GM12878 (cell line): ENCODE measurements around the gene EPGN. TPM values are rescaled to one million over a fixed set of nuclear protein-coding genes. Genes with fewer than 3 reads are reported as not detected.

Experiments
- ATAC-seq: fragments of 200-7000 bp; cut with Tn5 transposase; 3 replicates; pipeline ENCODE4 v1.9.1; 2020; ENCODE audit warnings: mild to moderate bottlenecking, moderate library complexity
- BruUV-seq: library from RNA; stranded (reverse); fragments of 400-500 nt; replicated peaks from 2 replicates; lab custom pipeline; 2021; lab: Mats Ljungman, UMichigan
- CTCF ChIA-PET: fragments of 300-600 bp; sonication (Branson Sonifier 250); formaldehyde crosslinking; extraction: SDS; loops from one replicate; lab custom pipeline; 2021; ENCODE audit warnings: inconsistent platforms; lab: Yijun Ruan, JAX
- POLR2A ChIA-PET: fragments of 350-600 bp; formaldehyde crosslinking; extraction: SDS; loops from one replicate; lab custom pipeline; 2021; ENCODE audit warnings: inconsistent platforms; lab: Charles Lee
- RAD21 ChIA-PET: fragments of 300-600 bp; sonication (Branson Sonifier 250); formaldehyde crosslinking; loops from one replicate; lab custom pipeline; 2023; ENCODE audit warnings: antibody characterized with exemption; ENCODE audit not compliant: unreplicated experiment; lab: Charles Lee
- SMC1A ChIA-PET: fragments of 300-600 bp; sonication (Branson Sonifier 250); formaldehyde crosslinking; loops from one replicate; lab custom pipeline; 2023; ENCODE audit not compliant: unreplicated experiment, uncharacterized antibody; lab: Charles Lee
- DNase-seq: peaks from one replicate; pipeline ENCODE4 v3.0.0-alpha.2; 2011; ENCODE audit warnings: low read depth, low spot score
- FAIRE-seq: peaks from 3 replicates; lab custom pipeline; 2011; peaks lifted over from hg19 to GRCh38; lab: Jason Lieb, UNC
- H2AFZ ChIP-seq: 2 replicates; pipeline ENCODE4 v1.6.0; 2011; ENCODE audit warnings: low read depth, low read length, control low read depth; ENCODE audit not compliant: control insufficient read depth
- H3K27ac ChIP-seq: 2 replicates; pipeline ENCODE4 v1.5.1; 2011; ENCODE audit warnings: control low read depth; ENCODE audit not compliant: control insufficient read depth, insufficient read depth
- H3K27me3 ChIP-seq, 2 experiments: replicated peaks in 1 of 2; 2 replicates each; pipeline versions ENCODE4 v1.6.0 to v1.6.1; 2011; ENCODE audit warnings: low read length in 1 of 2; ENCODE audit not compliant: control insufficient read depth in 2 of 2, insufficient read depth in 2 of 2
- H3K36me3 ChIP-seq, 2 experiments: 2 replicates each; pipeline ENCODE4 v1.5.1; 2011; ENCODE audit warnings: low read length in 1 of 2; ENCODE audit not compliant: control insufficient read depth in 2 of 2, insufficient read depth in 2 of 2
- H3K4me1 ChIP-seq: 2 replicates; pipeline ENCODE4 v1.6.1; 2011; ENCODE audit warnings: mild to moderate bottlenecking, low read length, moderate library complexity, mixed read lengths; ENCODE audit not compliant: control insufficient read depth, insufficient read depth
- H3K4me2 ChIP-seq: 2 replicates; pipeline ENCODE4 v1.6.0; 2011; ENCODE audit warnings: control low read depth; ENCODE audit not compliant: control insufficient read depth, insufficient read depth
- H3K4me3 ChIP-seq: fragments of 200-600 bp; sonication (generic); 2 replicates; pipeline ENCODE4 v1.5.1; 2016
- H3K79me2 ChIP-seq: 2 replicates; pipeline ENCODE4 v1.6.0; 2011; ENCODE audit warnings: low read length; ENCODE audit not compliant: control insufficient read depth, insufficient read depth
- H3K9ac ChIP-seq: 2 replicates; pipeline ENCODE4 v1.8.0; 2011; ENCODE audit warnings: low read length, control low read depth, mixed read lengths; ENCODE audit not compliant: control insufficient read depth, insufficient read depth
- H3K9me3 ChIP-seq: replicated peaks from 3 replicates; pipeline ENCODE4 v1.5.1; 2011; ENCODE audit warnings: mild to moderate bottlenecking, low read length; ENCODE audit not compliant: control insufficient read depth, insufficient read depth
- H4K20me1 ChIP-seq: 2 replicates; pipeline ENCODE4 v1.6.0; 2011; ENCODE audit not compliant: control insufficient read depth, insufficient read depth
- BMI1 ChIP-seq: fragments of 450-650 bp; IDR thresholded peaks from 2 replicates; pipeline ENCODE4 v1.6.1; 2016; ENCODE audit warnings: mild to moderate bottlenecking, moderate library complexity, borderline replicate concordance
- DPF2 ChIP-seq: fragments of 450-650 bp; IDR thresholded peaks from 2 replicates; pipeline ENCODE4 v1.6.1; 2017; ENCODE audit warnings: mild to moderate bottlenecking
- KLF5 ChIP-seq: fragments of 450-650 bp; IDR thresholded peaks from 2 replicates; pipeline ENCODE4 v1.6.1; 2014; ENCODE audit warnings: mild to moderate bottlenecking; ENCODE audit not compliant: partially characterized antibody
- MAX ChIP-seq: IDR thresholded peaks from 2 replicates; pipeline ENCODE4 v1.6.1; 2012; ENCODE audit warnings: low read depth, low read length, improper control_type of control experiment
- MEF2B ChIP-seq: fragments of 450-650 bp; IDR thresholded peaks from 2 replicates; pipeline ENCODE4 v1.6.1; 2018; ENCODE audit warnings: mild to moderate bottlenecking, moderate library complexity; ENCODE audit not compliant: partially characterized antibody, poor library complexity, severe bottlenecking
- MYC ChIP-seq: IDR thresholded peaks from 2 replicates; pipeline ENCODE4 v1.6.1; 2011; ENCODE audit warnings: mild to moderate bottlenecking, low read length, moderate library complexity, inconsistent platforms; ENCODE audit not compliant: insufficient read depth, insufficient replicate concordance, insufficient read length, severe bottlenecking
- NFYB ChIP-seq: IDR thresholded peaks from 2 replicates; pipeline ENCODE4 v1.6.1; 2011; ENCODE audit warnings: low read depth, mild to moderate bottlenecking, low read length, improper control_type of control experiment, moderate library complexity; ENCODE audit not compliant: insufficient read depth
- RUNX3 ChIP-seq: IDR thresholded peaks from 2 replicates; pipeline ENCODE4 v1.6.1; 2012; ENCODE audit warnings: low read length, inconsistent platforms
- SMAD1 ChIP-seq: fragments of 450-650 bp; IDR thresholded peaks from 2 replicates; pipeline ENCODE4 v1.6.1; 2018; ENCODE audit warnings: mild to moderate bottlenecking, low read depth; ENCODE audit not compliant: partially characterized antibody
- SMAD5 ChIP-seq: IDR thresholded peaks from 2 replicates; pipeline ENCODE4 v1.6.1; 2016; ENCODE audit warnings: antibody characterized with exemption, low read depth
- SMARCA5 ChIP-seq: fragments of 450-650 bp; IDR thresholded peaks from 2 replicates; pipeline ENCODE4 v1.6.1; 2017; ENCODE audit warnings: mild to moderate bottlenecking
- SP1 ChIP-seq: IDR thresholded peaks from one replicate; pipeline ENCODE4 v1.6.1; 2011; ENCODE audit warnings: low read depth, low read length
- SREBF1 ChIP-seq: IDR thresholded peaks from 2 replicates; pipeline ENCODE4 v1.6.1; 2012; ENCODE audit warnings: mild to moderate bottlenecking, low read length
- SUPT20H ChIP-seq: IDR thresholded peaks from 2 replicates; pipeline ENCODE4 v1.6.1; 2011; ENCODE audit warnings: low read depth, mild to moderate bottlenecking, low read length, moderate library complexity, borderline replicate concordance; ENCODE audit not compliant: control insufficient read depth
- SUZ12 ChIP-seq: fragments of 200-600 bp; sonication (generic); IDR thresholded peaks from one replicate; pipeline ENCODE4 v1.6.1; 2018; ENCODE audit warnings: antibody characterized with exemption, mild to moderate bottlenecking; ENCODE audit not compliant: unreplicated experiment
- ZSCAN29 ChIP-seq: fragments of 450-650 bp; IDR thresholded peaks from 2 replicates; pipeline ENCODE4 v1.6.1; 2017; ENCODE audit warnings: mild to moderate bottlenecking, moderate library complexity
- WGBS: methylation state at CpG from one replicate; pipeline ENCODE4 v1.1.6; 2016; ENCODE audit warnings: low lambda C conversion rate; ENCODE audit not compliant: insufficient replicate concordance, insufficient coverage; ENCODE audit errors: missing lambda C conversion rate; 5-methylcytosine and 5-hydroxymethylcytosine counted together
- in situ Hi-C: fragments of 300-500 bp; cut with MboI; formaldehyde crosslinking; loops from 9 replicates; pipeline ENCODE4 v1.14.3; 2018; ENCODE audit warnings: mixed read lengths
- intact Hi-C: fragments of 100-400 bp; cut with micrococcal nuclease; formaldehyde crosslinking; loops from one replicate; pipeline ENCODE4 v1.14.2; 2022; ENCODE audit not compliant: unreplicated experiment
- polyA plus RNA-seq, 11 experiments: library from polyadenylated mRNA; depleted of rRNA in 4 of 11; unstranded in 6 of 11; stranded (reverse) in 5 of 11; fragments of >200 nt; fragmentation: Nextera tagmentation in 4 of 11; fragmentation: Illumina TruSeq in 1 of 11; extraction: Ambion mirVana in 4 of 11; extraction: Trizol in 1 of 11; gene quantifications; 1 replicate in 1 of 11; 2 replicates in 10 of 11; pipeline versions ENCODE4 v1.2.1 to v1.2.3, GENCODE V29; 2011 to 2016; ENCODE audit warnings: inconsistent platforms in 2 of 11, missing spikeins in 2 of 11, low read depth in 1 of 11
- total RNA-seq, 4 experiments: library from RNA; depleted of rRNA in 3 of 4; stranded (reverse); fragments of >200 nt in 3 of 4; fragmentation: Illumina TruSeq in 1 of 4; extraction: Trizol in 1 of 4; gene quantifications; 2 replicates each; pipeline versions ENCODE4 v1.2.1 to v1.2.3, GENCODE V29; 2013 to 2021

Gene EPGN
- total and polyA plus RNA-seq, 10 of the 15 experiments (the other 5 are each of a cell fraction or from before 2014, with no cell fraction given), result 0.06 to 0.54 (median 0.28) TPM; not detected in 6

DNA sequence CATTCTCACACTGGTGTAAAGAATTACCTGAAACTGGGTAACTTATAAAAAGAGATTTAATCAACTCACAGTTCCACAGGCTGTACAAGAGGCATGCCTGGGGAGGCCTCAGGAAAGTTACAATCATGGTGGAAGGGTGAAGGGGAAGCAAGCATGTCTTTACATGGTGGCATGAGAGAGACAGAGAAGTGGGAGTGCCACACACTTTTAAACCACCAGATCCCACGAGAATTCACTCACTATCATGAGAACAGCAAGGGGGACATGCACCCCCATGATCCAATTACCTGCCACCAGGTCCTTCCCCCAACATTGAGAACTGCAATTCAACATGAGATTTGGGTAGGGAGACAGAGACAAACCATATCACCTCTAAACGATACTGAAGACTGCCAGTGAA lies 23.0 kb downstream of the EPGN start:
- FAIRE-seq, result no peak

DNA sequence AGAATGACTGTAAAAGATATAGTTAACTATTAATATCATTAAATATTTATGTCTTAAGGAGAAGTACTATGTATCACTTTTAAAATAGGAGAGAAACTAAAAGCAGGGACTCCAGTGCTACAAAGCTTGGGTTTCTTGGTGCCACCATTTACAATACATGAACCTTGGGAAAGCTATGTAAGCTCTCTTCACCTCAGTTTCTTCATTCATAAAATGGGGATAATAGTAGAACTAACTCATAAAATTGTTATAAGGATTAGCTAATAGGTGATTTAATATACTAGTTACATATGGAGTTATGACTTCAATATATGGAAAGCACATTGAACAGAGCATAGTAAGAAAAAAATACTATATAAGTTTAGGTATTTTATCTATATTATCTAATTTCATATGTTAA lies 23.7 kb downstream of the EPGN start:
- no peaks in the 10 kb centered on the region for H3K36me3 ChIP-seq

More for the DNA sequence above, 23.0 kb downstream of the EPGN start:
- Histone ChIP-seq H3K4me3 (no peak overlapping the region), H2AFZ (no peak overlapping the region), H3K36me3 (no peaks in the 10 kb centered on the region), H4K20me1 (no peaks in the 10 kb centered on the region), H3K4me1 (peaks cover 5% of the 10 kb centered on the region; the same call in 1 of the 2 replicates), H3K9me3 (no peaks in the 10 kb centered on the region; the same call in 2 of the 3 replicates), H3K27ac (no peak overlapping the region), H3K79me2 (no peaks in the 10 kb centered on the region), H3K27me3 (no peaks in the 10 kb centered on the region; a peak in 2 of 4 replicates), H3K4me2 (no peak overlapping the region), H3K9ac (no peak overlapping the region)
- ChIA-PET SMC1A (no interaction called here), CTCF (no interaction called here), RAD21 (no interaction called here), POLR2A (no interaction called here)
- intact Hi-C loops, result no loop called here
- no peak for ATAC-seq
- 20% methylated on average over 2 of the region's 2 CpGs for WGBS
- DNase-seq, result no peak
- in situ Hi-C loops, result no loop called here
- TF ChIP-seq MAX (no peak), SMAD5 (no peak), ZSCAN29 (no peak), SUPT20H (no peak), SMAD1 (no peak), SP1 (no peak)
- BruUV-seq, result no TSS peak

More for the DNA sequence above, 23.7 kb downstream of the EPGN start:
- Histone ChIP-seq H3K4me2 (no peak overlapping the region), H3K4me3 (no peak overlapping the region), H3K4me1 (peaks cover 5% of the 10 kb centered on the region; the same call in 1 of the 2 replicates), H3K9me3 (no peaks in the 10 kb centered on the region; the same call in 2 of the 3 replicates), H3K9ac (no peak overlapping the region), H4K20me1 (no peaks in the 10 kb centered on the region), H3K27me3 (no peaks in the 10 kb centered on the region; a peak in 2 of 4 replicates), H3K79me2 (no peaks in the 10 kb centered on the region), H3K27ac (no peak overlapping the region)
- CTCF ChIA-PET, result interaction anchor here (1.3 kb wide), 1 partner anchor 11 kb away, joined by 6 read pairs; no protein-coding TSS in a partner anchor
- RAD21 ChIA-PET, result no interaction called here
- intact Hi-C loops, result no loop called here
- no peak for FAIRE-seq
- no peak for DNase-seq
- POLR2A ChIA-PET, result no interaction called here
- no TSS peak for BruUV-seq
- ATAC-seq, result no peak
- in situ Hi-C loops, result no loop called here
- SMC1A ChIA-PET, result no interaction called here
- TF ChIP-seq NFYB (no peak), RUNX3 (no peak), SUPT20H (no peak), SMARCA5 (no peak), MYC (no peak), BMI1 (no peak), KLF5 (no peak), SUZ12 (no peak), DPF2 (no peak), SREBF1 (no peak), MEF2B (no peak)
- TF ChIP-seq, all 136 proteins: peak for 0
- H2AFZ ChIP-seq, result no peak overlapping the region
